ENCODE results near the gene DYSF. TPM values are rescaled to one million over a fixed set of nuclear protein-coding genes. Genes with fewer than 3 reads are reported as not detected.

Gene DYSF
- total RNA-seq, 1 experiment from 2014 or later: 0.31 TPM

GRCh38 chr2:71534201-71534600, 80.8 kb downstream of the DYSF start:
- CTCF ChIA-PET: no interaction called here
- DNase-seq (ENCODE audit: low read depth, low spot score): no peak

GRCh38 chr2:71534826-71535225, 81.5 kb downstream of the DYSF start:
- DNase-seq (ENCODE audit: low read depth, low spot score) (no peak), ATAC-seq (no peak)
- H3K27ac ChIP-seq (ENCODE audit: low read length): no peak overlapping the region
- H3K9me3 ChIP-seq (ENCODE audit: control insufficient read depth, insufficient read depth, low read depth, low read length): peaks cover 3% of the 10 kb centered on the region; the same call in 1 of the 2 replicates
- no TSS peak for BruUV-seq (replicated peaks)
- in situ Hi-C loops (cut with HindIII; ENCODE audit: low pct_unique_long_range_greater_than_20kb, low sequenced_read_pairs) (no loop called here), intact Hi-C loops (cut with micrococcal nuclease; ENCODE audit: unreplicated experiment) (no loop called here)
- CTCF ChIA-PET: interaction anchor here (0.5 kb wide), 1 partner anchor 1578 kb away, joined by 3 read pairs; no protein-coding TSS in a partner anchor
- POLR2A ChIA-PET: no interaction called here
- H3K4me1 ChIP-seq (ENCODE audit: control insufficient read depth, insufficient read depth, low read length): no peaks in the 10 kb centered on the region; the same call in 1 of the 2 replicates
- no peaks in the 10 kb centered on the region for H3K36me3 ChIP-seq (ENCODE audit: control insufficient read depth, insufficient read depth, low read length)
- no peaks in the 10 kb centered on the region for H3K27me3 ChIP-seq (ENCODE audit: control insufficient read depth, insufficient read depth, low read length)
- no peak for TF ChIP-seq SIN3A (IDR thresholded peaks at IDR 0.05; ENCODE audit: borderline replicate concordance, insufficient read depth, low read depth, low read length)
- TF ChIP-seq, protein P1, sequence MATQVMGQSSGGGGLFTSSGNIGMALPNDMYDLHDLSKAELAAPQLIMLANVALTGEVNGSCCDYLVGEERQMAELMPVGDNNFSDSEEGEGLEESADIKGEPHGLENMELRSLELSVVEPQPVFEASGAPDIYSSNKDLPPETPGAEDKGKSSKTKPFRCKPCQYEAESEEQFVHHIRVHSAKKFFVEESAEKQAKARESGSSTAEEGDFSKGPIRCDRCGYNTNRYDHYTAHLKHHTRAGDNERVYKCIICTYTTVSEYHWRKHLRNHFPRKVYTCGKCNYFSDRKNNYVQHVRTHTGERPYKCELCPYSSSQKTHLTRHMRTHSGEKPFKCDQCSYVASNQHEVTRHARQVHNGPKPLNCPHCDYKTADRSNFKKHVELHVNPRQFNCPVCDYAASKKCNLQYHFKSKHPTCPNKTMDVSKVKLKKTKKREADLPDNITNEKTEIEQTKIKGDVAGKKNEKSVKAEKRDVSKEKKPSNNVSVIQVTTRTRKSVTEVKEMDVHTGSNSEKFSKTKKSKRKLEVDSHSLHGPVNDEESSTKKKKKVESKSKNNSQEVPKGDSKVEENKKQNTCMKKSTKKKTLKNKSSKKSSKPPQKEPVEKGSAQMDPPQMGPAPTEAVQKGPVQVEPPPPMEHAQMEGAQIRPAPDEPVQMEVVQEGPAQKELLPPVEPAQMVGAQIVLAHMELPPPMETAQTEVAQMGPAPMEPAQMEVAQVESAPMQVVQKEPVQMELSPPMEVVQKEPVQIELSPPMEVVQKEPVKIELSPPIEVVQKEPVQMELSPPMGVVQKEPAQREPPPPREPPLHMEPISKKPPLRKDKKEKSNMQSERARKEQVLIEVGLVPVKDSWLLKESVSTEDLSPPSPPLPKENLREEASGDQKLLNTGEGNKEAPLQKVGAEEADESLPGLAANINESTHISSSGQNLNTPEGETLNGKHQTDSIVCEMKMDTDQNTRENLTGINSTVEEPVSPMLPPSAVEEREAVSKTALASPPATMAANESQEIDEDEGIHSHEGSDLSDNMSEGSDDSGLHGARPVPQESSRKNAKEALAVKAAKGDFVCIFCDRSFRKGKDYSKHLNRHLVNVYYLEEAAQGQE (IDR thresholded peaks at IDR 0.05; ENCODE audit: insufficient read depth in 1 of 2, low read depth in 2 of 2, low read length in 1 of 2): no peak
- TF ChIP-seq POLR2AphosphoS5 (IDR thresholded peaks at IDR 0.05; ENCODE audit: low read depth, low read length): no peak
- no peak for TF ChIP-seq TCF7L2 (IDR thresholded peaks at IDR 0.05; ENCODE audit: low read depth, low read length)
- TF ChIP-seq, protein P2, sequence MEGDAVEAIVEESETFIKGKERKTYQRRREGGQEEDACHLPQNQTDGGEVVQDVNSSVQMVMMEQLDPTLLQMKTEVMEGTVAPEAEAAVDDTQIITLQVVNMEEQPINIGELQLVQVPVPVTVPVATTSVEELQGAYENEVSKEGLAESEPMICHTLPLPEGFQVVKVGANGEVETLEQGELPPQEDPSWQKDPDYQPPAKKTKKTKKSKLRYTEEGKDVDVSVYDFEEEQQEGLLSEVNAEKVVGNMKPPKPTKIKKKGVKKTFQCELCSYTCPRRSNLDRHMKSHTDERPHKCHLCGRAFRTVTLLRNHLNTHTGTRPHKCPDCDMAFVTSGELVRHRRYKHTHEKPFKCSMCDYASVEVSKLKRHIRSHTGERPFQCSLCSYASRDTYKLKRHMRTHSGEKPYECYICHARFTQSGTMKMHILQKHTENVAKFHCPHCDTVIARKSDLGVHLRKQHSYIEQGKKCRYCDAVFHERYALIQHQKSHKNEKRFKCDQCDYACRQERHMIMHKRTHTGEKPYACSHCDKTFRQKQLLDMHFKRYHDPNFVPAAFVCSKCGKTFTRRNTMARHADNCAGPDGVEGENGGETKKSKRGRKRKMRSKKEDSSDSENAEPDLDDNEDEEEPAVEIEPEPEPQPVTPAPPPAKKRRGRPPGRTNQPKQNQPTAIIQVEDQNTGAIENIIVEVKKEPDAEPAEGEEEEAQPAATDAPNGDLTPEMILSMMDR (IDR thresholded peaks at IDR 0.05): no peak
- H3K4me3 ChIP-seq (ENCODE audit: low read depth in 2 of 2, low read length in 2 of 2): no peak overlapping the region

More at GRCh38 chr2:71534201-71534600, 80.8 kb downstream of the DYSF start:
- no TSS peak for BruUV-seq (replicated peaks)
- POLR2A ChIA-PET: no interaction called here
- Histone ChIP-seq H3K27ac (ENCODE audit: low read length) (no peak overlapping the region), H3K4me1 (ENCODE audit: control insufficient read depth, insufficient read depth, low read length) (no peaks in the 10 kb centered on the region; the same call in 1 of the 2 replicates), H3K4me3 (ENCODE audit: low read depth in 2 of 2, low read length in 2 of 2) (no peak overlapping the region), H3K36me3 (ENCODE audit: control insufficient read depth, insufficient read depth, low read length) (no peaks in the 10 kb centered on the region), H3K9me3 (ENCODE audit: control insufficient read depth, insufficient read depth, low read depth, low read length) (peaks cover 3% of the 10 kb centered on the region; the same call in 1 of the 2 replicates), H3K27me3 (ENCODE audit: control insufficient read depth, insufficient read depth, low read length) (no peaks in the 10 kb centered on the region)
- TF ChIP-seq POLR2AphosphoS5 (IDR thresholded peaks at IDR 0.05; ENCODE audit: low read depth, low read length) (no peak), TCF7L2 (IDR thresholded peaks at IDR 0.05; ENCODE audit: low read depth, low read length) (no peak), SIN3A (IDR thresholded peaks at IDR 0.05; ENCODE audit: borderline replicate concordance, insufficient read depth, low read depth, low read length) (no peak)
- TF ChIP-seq, protein P2 (IDR thresholded peaks at IDR 0.05): no peak
- TF ChIP-seq, protein P1 (IDR thresholded peaks at IDR 0.05; ENCODE audit: insufficient read depth in 1 of 2, low read depth in 2 of 2, low read length in 1 of 2): no peak
- in situ Hi-C loops (cut with HindIII; ENCODE audit: low pct_unique_long_range_greater_than_20kb, low sequenced_read_pairs): no loop called here
- intact Hi-C loops (cut with micrococcal nuclease; ENCODE audit: unreplicated experiment): no loop called here
- no peak for ATAC-seq
